GM21786 (cell line): ENCODE data around the gene TRAPPC2B.
A peak's percentile ranks its signal among the peaks of the same experiment; 100 is the strongest.
"Not testable (repeated sequence)": the region's sequence is repeated elsewhere in the genome, so short reads cannot be mapped to it uniquely, and the experiment has no call there.

Experiments used
- ATAC-seq: cut with Tn5 transposase; IDR thresholded peaks from one replicate; pipeline ENCODE4 v1.9.1; 2021; ENCODE audit not compliant: unreplicated experiment

TRAPPC2B gene

GRCh38 chr19:57374179-57374578 is 10.8 kb downstream of the TRAPPC2B start:
- no peak for ATAC-seq

GRCh38 chr19:57374647-57375046 is 11.3 kb downstream of the TRAPPC2B start:
- ATAC-seq, result not testable (repeated sequence)

- no peak for ATAC-seq
These were observed 12.8 kb downstream of the TRAPPC2B start for GRCh38 chr19:57376151-57376550.

- ATAC-seq, result no peak
These were observed 14.3 kb downstream of the TRAPPC2B start for GRCh38 chr19:57377498-57378146.

- ATAC-seq, result no peak
These were observed 17.6 kb downstream of the TRAPPC2B start for GRCh38 chr19:57380923-57381322.

GRCh38 chr19:57382806-57383488 is 19.6 kb downstream of the TRAPPC2B start:
- ATAC-seq, result no peak

- no peak for ATAC-seq
These were observed 25.9 kb downstream of the TRAPPC2B start for GRCh38 chr19:57389194-57389729.

GRCh38 chr19:57389730-57390598 is 26.6 kb downstream of the TRAPPC2B start, which contains the start of gene ZNF548:
Gene ZNF548 (plus strand): TSS chr19:57389854. CDS start chr19:57390100, 246 bp downstream.
- peak; percentile 95 for ATAC-seq

- no peak for ATAC-seq
These were observed 32.4 kb downstream of the TRAPPC2B start for GRCh38 chr19:57395710-57396109.

- no peak for ATAC-seq
These were observed 35.5 kb downstream of the TRAPPC2B start for GRCh38 chr19:57398868-57399267.

- ATAC-seq, result no peak
These were observed 40.6 kb downstream of the TRAPPC2B start for GRCh38 chr19:57403737-57404563.

GRCh38 chr19:57406516-57407123 is 43.3 kb downstream of the TRAPPC2B start:
- ATAC-seq, result no peak

- peak; percentile 97 for ATAC-seq
These were observed 47.7 kb downstream of the TRAPPC2B start, which contains the start of gene ZNF17 for GRCh38 chr19:57410877-57411671. Gene ZNF17 (plus strand): TSS chr19:57411161. CDS start chr19:57413616, 2,455 bp downstream.
